OCI-LY3 (cell line): ENCODE data around the gene KATNB1.

Source experiments
- H2AFZ ChIP-seq: fragments of 200-600, 300-600 bp; shearing (Covaris generic); 2 replicates; pipeline ENCODE4 v1.6.0; 2014; ENCODE audit warnings: antibody characterized with exemption, low read depth, low read length
- H3K27ac ChIP-seq: fragments of 200-600, 300-600 bp; sonication (generic); 2 replicates; pipeline ENCODE4 v1.5.1; 2014; ENCODE audit warnings: mild to moderate bottlenecking, low read length, moderate library complexity, mixed read lengths
- H3K27me3 ChIP-seq: fragments of 200-600, 300-600 bp; sonication (generic); 2 replicates; pipeline ENCODE4 v1.6.1; 2014; ENCODE audit warnings: low read depth, low read length, mixed read lengths
- H3K36me3 ChIP-seq: fragments of 200-600, 300-600 bp; sonication (generic); replicated peaks from 2 replicates; pipeline ENCODE3; 2014; ENCODE audit warnings: low read depth, low read length, mixed read lengths
- H3K4me1 ChIP-seq: fragments of 300-600, 200-600 bp; sonication (generic); 2 replicates; pipeline ENCODE4 v1.6.1; 2014; ENCODE audit warnings: low read length, mixed read lengths
- H3K4me2 ChIP-seq: fragments of 200-600, 300-600 bp; sonication (generic); 2 replicates; pipeline ENCODE4 v1.6.1; 2014; ENCODE audit warnings: low read length, mixed read lengths
- H3K4me3 ChIP-seq: fragments of 300-600, 200-600 bp; sonication (generic); 2 replicates; pipeline ENCODE4 v1.5.1; 2014; ENCODE audit warnings: antibody characterized with exemption, mild to moderate bottlenecking, low read length, moderate library complexity
- H3K79me2 ChIP-seq: fragments of 300-600, 200-600 bp; shearing (Covaris generic); 2 replicates; pipeline ENCODE4 v1.6.1; 2014; ENCODE audit warnings: mild to moderate bottlenecking, low read length, mixed read lengths
- H3K9ac ChIP-seq: fragments of 300-600, 200-600 bp; shearing (Covaris generic); 2 replicates; pipeline ENCODE4 v1.6.0; 2014; ENCODE audit warnings: mild to moderate bottlenecking, low read length, moderate library complexity
- H3K9me3 ChIP-seq: fragments of 200-600, 300-600 bp; shearing (Covaris generic); 2 replicates; pipeline ENCODE4 v1.6.1; 2014; ENCODE audit warnings: low read length, mixed read lengths; ENCODE audit not compliant: insufficient read depth
- H4K20me1 ChIP-seq: fragments of 200-600, 300-600 bp; sonication (generic); 2 replicates; pipeline ENCODE4 v1.6.1; 2016; ENCODE audit warnings: low read length, mixed read lengths; ENCODE audit not compliant: insufficient read depth
- CTCF ChIP-seq: fragments of 200-600, 300-600 bp; sonication (generic); IDR thresholded peaks from 2 replicates; pipeline ENCODE4 v1.5.1; 2014; ENCODE audit warnings: antibody characterized with exemption, low read length, low read depth
- EZH2phosphoT487 ChIP-seq: fragments of 200-600 bp; shearing (Covaris generic); IDR thresholded peaks from 2 replicates; pipeline ENCODE4 v1.6.1; 2018; ENCODE audit warnings: antibody characterized with exemption, mixed run types, low read depth

Gene KATNB1

GRCh38 chr16:57695680-57696069 lies 39.9 kb upstream of the KATNB1 start:
- H3K79me2 ChIP-seq: no peaks in the 10 kb centered on the region
- H2AFZ ChIP-seq: no peak overlapping the region
- H3K4me1 ChIP-seq: 0 out of 2 replicates have a peak, but pooled peaks cover 3% of the 10 kb centered on the region
- H3K9me3 ChIP-seq: no peaks in the 10 kb centered on the region
- no peak overlapping the region for H3K9ac ChIP-seq
- no peak overlapping the region for H3K4me3 ChIP-seq
- H3K36me3 ChIP-seq: no peaks in the 10 kb centered on the region
- H3K4me2 ChIP-seq: no peak overlapping the region
- no peak for TF ChIP-seq EZH2phosphoT487
- no peaks in the 10 kb centered on the region for H3K27me3 ChIP-seq
- no peak overlapping the region for H3K27ac ChIP-seq
- no peaks in the 10 kb centered on the region for H4K20me1 ChIP-seq

DNA sequence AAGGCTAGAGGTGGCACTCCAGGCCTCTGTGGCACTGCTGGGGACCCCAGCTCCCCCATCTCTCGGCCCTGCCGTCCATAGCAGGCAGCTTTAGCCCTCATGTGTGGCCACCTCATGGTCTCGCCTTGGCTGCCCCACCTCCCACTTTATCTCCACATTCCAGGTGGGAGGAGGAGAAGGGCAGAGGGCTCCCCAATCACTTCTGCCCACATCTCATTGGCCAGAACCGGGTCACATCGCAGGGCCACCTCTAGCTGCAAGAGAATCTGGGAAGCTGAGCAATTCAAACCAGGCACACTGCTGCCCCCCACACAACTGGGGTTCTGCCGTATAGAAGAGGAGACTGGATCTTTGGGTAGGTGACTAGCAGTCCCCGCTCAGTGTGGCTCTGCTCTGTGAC lies 39.3 kb upstream of the KATNB1 start:
- Histone ChIP-seq H2AFZ (no peak overlapping the region), H3K4me2 (no peak overlapping the region), H3K27me3 (no peaks in the 10 kb centered on the region), H3K4me1 (0 out of 2 replicates have a peak, but pooled peaks cover 3% of the 10 kb centered on the region), H3K9me3 (no peaks in the 10 kb centered on the region), H3K36me3 (no peaks in the 10 kb centered on the region), H3K27ac (no peak overlapping the region), H4K20me1 (no peaks in the 10 kb centered on the region), H3K9ac (no peak overlapping the region), H3K79me2 (no peaks in the 10 kb centered on the region), H3K4me3 (no peak overlapping the region)
- TF ChIP-seq CTCF: no peak
- no peak for TF ChIP-seq EZH2phosphoT487

- H3K9me3 ChIP-seq: no peaks in the 10 kb centered on the region
- H3K4me2 ChIP-seq: no peak overlapping the region
- no peaks in the 10 kb centered on the region for H3K79me2 ChIP-seq
- no peak overlapping the region for H3K9ac ChIP-seq
- H4K20me1 ChIP-seq: no peaks in the 10 kb centered on the region
- H3K27ac ChIP-seq: no peak overlapping the region
- 0 out of 2 replicates have a peak, but pooled peaks cover 3% of the 10 kb centered on the region for H3K4me1 ChIP-seq
- H3K4me3 ChIP-seq: no peak overlapping the region
- H2AFZ ChIP-seq: no peak overlapping the region
- no peak for TF ChIP-seq EZH2phosphoT487
- TF ChIP-seq CTCF: no peak
- no peaks in the 10 kb centered on the region for H3K36me3 ChIP-seq
- no peaks in the 10 kb centered on the region for H3K27me3 ChIP-seq
Measured at GRCh38 chr16:57697896-57698537, 37.6 kb upstream of the KATNB1 start.

DNA sequence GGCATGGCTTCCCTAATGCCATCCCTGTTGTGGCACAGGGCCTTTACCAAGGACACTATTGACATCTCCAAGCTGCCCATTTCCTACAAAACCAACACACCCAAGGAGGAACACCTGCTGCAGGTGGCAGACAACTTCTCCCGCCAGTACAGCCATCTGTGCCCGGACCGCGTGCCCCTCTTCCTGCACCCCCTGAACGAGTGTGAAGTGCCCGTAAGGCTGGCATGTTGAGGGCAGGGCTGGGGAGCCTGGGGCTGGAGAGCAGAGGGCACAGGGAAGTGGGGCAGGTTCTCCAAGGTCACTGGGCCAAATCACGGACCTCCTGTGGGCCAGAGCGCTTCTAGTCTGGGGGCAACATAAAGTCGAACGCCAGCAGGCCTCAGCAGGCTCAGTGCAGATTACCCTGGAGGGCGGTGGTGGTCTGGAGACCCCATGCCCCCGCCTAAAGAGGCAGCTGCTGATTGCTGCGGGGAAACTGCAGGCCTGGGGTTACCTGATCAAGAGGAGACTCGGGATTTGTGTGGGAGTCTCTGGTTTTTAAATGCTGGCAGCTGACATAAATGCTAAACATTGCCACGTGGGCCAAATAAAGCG lies 36.7 kb upstream of the KATNB1 start:
- 0 out of 2 replicates have a peak, but pooled peaks cover 3% of the 10 kb centered on the region for H3K4me1 ChIP-seq
- no peak overlapping the region for H3K27ac ChIP-seq
- no peaks in the 10 kb centered on the region for H3K27me3 ChIP-seq

More for the DNA sequence above, 36.7 kb upstream of the KATNB1 start:
- Histone ChIP-seq H3K9me3 (no peaks in the 10 kb centered on the region), H3K4me2 (no peak overlapping the region), H2AFZ (no peak overlapping the region), H3K9ac (no peak overlapping the region), H3K79me2 (no peaks in the 10 kb centered on the region), H4K20me1 (no peaks in the 10 kb centered on the region), H3K4me3 (no peak overlapping the region), H3K36me3 (no peaks in the 10 kb centered on the region)
- TF ChIP-seq EZH2phosphoT487 (no peak), CTCF (no peak)
